Measurements from ENCODE around the gene RERE.
"Not testable (repeated sequence)": the region's sequence is repeated elsewhere in the genome, so short reads cannot be mapped to it uniquely, and the experiment has no call there.

The RERE gene

DNA sequence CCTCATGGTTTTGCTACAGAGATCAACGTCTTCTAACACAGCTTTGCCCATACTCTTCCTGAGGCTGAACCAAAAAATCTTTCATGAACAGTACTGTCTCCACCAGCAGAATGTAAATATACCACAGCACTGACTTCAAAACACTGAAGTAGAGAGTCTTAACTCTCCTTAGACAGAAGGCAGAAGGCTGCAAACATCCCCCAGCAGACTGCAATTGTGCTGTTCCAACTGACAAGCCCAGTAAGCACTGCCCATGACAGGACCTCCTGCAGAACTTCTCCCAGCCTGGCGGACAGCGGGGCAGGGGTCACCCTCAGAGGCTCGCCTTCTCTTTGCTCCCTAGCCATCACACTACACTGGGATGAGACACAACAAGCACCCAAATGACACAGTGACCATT lies 218.7 kb downstream of the RERE start:
- DNase-seq: no peak

DNA sequence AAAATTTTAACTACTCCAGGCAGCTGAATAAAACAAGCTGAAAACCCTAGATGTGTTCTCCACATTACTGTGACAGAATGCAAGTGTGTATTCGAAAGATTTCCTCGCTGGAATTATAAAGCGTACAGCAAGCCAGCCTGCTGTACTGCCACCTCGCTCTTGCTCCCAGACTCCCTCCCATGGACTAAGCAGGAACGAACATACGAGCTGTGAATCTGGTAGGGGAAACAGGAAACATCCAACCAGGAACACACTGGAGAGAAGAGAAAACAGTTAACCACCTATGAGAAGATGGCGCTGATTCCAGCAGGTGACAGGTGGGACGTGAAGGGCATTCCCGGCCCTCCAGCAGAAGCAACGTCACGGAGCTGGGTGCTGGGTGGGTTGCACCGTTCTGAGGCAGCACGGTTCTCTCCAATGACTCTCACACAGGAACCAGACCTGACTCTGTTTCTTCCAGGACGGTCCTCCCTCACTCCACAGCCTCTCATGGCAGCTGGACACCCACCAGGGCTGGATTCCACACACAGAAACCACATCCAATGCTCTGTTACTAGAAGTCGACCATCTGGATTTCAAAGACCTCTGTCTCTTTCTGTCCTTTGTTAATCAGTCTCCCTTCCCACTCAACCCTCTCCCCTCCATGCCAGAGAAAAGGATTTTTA lies 219.2 kb downstream of the RERE start:
- DNase-seq: no peak

- no peak for DNase-seq
These were observed 220.0 kb downstream of the RERE start for GRCh38 chr1:8597455-8597854.

- DNase-seq: no peak
These were observed 221.5 kb downstream of the RERE start for GRCh38 chr1:8595941-8596340.

DNA sequence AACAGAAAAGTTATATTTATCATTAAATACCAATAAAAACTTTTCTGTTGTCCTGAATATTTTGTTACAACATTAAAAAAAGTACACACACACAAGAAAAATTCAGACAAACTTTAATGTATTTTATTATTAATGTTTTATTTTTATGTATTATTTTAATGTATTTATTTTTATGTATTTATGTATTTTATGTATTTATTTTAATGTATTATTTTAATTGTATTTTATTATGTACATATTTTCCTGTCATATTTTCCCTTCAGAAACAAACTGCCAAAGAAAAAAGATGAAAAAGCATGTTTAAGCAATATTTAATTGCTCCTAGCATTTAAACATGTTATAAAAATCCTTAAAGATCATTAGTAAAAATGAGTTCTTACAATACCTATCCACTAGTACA lies 222.1 kb downstream of the RERE start:
- DNase-seq: no peak

DNA sequence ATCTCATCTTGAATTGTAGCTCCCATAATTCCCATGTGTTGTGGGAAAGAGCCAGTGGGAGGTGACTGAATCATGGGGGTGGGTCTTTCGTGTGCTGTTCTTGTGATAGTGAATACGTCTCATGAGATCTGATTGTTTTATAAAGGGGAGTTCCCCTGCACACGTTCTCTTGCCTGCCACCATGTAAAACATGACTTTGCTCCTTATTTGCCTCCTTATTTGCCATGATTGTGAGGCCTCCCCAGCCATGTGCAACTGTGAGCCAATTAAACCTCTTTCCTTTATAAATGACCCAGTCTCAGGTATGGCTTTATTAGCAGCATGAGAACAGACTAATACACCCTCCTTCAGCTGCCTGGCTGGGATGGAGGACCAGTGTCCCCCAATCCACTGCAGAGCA lies 224.1 kb downstream of the RERE start:
- not testable (repeated sequence) for DNase-seq

DNA sequence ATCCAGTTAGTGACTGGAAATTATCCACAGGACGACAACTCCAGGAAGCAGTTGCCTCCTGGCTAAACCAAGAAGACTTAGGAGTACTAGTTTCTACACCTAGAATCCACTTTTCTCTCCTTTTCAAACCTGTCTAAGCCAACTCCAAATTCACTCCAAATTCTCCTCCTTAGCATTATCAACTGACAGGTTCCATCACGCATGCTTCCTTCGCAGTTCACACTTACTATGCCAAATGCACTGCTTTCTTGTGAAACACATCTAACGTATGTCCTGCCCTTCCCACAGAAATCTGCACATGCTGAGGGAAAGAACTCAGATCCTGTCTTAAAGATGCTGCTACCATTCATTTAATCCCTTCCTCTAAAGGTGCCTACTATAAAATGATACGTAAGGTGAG lies 225.9 kb downstream of the RERE start:
- no peak for DNase-seq

DNA sequence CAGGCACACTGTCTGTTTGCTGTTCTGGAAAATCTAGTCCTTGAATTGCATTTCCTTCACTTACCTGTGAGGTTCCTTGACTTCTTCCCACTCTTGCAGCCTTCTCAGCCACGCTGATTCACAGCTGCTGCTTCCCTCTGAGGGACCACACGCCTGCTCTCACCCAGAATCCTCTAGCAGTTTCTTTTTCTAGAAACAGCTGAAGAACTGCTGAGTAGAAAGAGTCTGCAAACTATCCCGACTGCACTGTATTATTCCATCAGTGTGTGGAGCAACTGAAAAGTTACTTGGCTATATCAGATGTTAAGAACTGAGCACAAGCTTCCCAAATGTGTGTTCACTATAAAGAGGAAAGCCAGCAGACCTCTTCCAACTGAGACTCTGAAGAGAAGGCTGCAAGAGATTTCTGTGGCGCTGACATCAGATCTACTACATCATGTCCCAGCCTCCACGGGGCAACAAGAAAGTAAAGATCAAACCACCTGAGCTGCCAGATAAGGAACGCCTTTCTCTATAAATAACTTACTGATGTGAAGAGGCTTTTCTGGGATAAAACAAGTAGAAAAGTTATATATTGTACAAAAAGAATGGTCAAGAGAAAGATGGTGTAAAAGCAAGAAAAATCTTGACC lies 226.6 kb downstream of the RERE start:
- no peak for DNase-seq

GRCh38 chr1:8589571-8589970 lies 227.9 kb downstream of the RERE start:
- no peak for DNase-seq

DNA sequence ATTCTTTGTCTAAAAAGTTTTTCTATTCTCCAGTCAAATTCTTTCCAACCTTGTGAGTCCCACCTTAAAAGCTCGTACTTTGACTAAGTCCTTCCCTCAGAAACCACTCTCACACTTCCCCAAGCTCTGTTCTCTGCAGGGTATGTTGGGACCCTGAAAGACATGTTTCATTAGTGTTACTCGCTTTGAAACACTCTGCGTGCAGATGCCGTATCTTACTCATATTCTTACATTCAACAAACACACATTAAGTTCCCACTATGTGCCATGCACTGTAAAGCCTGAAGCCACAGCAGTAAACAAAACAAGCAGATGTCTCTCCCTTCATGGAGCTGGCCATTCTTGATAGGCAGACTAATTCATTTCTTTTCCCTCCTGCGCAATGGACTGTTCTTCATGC lies 229.7 kb downstream of the RERE start:
- no peak for DNase-seq

DNA sequence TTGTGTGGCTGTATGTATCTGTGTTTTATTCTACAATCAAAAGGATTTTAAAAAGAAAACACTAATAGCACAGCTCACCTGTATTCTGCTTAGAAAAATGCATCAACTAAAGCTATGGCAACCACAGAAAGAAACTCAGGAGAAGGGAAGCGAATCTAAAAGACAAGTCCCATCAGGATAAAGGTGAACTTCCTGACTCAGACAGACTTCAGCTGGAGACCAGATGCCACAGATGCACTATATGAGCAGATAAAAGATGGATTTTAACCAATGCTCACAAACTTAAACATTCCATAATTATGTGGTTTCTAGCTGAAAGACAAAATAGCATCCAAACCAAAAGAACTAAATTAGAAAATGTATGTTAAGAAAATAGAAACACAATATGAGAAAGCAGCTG lies 231.0 kb downstream of the RERE start:
- no peak for DNase-seq

DNA sequence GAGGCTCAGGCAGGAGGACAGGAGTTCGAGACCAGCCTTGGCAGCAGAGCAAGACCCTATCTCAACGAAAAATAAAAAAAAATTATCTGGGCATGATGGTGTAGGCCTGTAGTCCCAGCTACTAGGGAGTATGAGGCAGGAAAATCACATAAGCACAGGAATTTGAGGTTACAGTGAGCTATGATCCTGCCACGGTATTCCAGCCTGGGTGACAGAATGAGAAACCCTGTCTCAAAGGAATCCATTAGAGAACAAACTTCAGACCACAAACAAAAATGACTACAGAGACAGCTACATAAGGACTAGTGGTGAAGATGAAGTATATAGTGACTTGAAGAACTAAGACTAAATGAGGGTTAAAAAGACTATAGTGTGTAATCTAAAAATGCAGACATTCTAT lies 233.1 kb downstream of the RERE start:
- DNase-seq: no peak

DNA sequence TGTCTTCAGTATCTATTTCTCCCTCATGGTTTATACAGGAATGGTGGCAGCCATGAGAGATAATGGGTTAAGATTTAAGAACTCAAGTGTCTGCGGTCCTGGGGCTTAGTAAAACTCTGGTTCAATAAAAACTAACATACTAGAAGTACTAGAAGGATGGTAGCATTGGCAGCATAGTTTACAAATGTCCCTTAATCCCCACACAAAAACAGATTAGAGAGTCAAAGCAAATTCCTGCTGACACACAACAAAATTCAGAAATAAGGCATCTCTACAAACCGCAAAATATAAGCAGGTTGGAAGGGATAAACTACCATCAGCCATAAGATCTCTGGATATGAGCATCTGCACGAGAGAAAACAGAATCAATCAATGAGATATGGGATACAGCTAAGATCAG lies 234.4 kb downstream of the RERE start:
- DNase-seq: no peak

DNA sequence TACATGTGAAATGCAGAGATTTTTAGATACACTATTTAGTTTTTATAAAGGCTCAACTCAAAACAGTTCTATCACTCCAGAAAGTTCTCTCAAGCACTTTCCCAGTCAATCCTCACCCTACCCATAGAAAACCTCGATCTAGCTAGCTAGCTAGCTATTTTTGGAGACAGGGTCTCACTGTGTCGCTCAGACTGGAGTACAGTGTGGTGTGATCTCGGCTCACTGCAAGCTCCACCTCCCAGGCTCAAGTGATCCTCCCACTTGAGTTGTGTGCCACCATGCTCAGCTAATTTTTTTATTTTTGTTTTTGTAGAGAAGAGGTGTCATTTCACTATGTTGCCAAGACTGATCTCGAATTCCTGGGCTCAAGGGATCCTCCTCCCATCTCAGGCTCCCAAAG lies 236.9 kb downstream of the RERE start:
- no peak for DNase-seq

GRCh38 chr1:8578936-8579335 lies 238.5 kb downstream of the RERE start:
- DNase-seq: no peak

DNA sequence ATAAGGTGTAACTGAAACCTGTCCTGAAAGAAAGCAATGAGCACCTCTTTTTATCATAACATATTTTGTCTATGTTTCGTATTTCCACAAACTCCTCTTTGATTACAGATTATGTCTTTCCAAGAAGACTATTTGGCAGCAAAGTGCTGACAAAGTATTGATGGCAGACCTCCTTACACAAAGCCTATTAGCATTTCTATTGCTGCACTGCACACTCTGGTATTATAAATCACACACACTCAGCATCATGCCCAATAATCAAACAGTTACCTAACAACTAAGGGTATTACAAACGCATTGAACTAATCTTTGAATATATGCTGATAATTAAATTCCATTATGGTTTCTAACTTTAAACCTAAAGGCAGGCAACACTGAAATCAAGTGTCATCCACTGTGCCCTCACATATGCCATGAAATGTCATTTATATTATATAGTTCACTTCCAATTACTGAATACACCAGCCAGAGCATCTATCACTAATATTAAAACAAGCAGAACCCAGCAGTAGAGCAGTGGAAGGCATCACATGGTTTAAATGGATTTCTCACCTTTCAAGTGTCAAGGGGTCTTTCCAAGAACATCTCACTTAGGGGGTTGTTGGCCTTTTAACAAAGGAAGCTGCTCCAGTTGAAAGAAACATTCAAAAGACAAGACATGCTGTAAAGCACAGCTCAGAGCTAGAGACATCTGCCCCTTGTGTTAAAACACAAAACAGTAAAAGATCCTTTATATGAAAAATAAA lies 239.1 kb downstream of the RERE start:
- no peak for DNase-seq

DNA sequence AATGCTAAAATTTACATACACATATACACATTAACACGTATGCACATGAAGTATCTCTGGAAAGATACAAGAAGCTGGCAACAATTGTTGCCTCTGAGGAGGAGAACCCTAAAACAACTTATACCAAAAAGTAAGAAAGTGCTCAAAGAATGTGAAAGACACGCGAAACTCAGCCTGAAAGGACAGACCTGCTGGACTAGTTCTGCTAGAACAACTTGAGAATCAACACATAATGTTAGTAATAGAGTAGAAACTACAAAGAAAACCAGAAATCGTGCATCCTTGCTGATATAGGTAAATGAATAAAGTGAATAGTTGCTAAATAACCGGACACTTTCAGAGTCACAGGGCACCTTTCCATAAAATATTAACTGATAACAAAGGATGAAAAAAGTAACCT lies 242.5 kb downstream of the RERE start:
- DNase-seq: no peak

GRCh38 chr1:8572106-8572505 lies 245.3 kb downstream of the RERE start:
- DNase-seq: no peak

- peak in 1 of 2 experiments; percentile 17 for DNase-seq
These were observed 246.0 kb downstream of the RERE start for GRCh38 chr1:8571200-8571984.

- DNase-seq: no peak
These were observed 247.0 kb downstream of the RERE start for GRCh38 chr1:8570465-8570864.

DNA sequence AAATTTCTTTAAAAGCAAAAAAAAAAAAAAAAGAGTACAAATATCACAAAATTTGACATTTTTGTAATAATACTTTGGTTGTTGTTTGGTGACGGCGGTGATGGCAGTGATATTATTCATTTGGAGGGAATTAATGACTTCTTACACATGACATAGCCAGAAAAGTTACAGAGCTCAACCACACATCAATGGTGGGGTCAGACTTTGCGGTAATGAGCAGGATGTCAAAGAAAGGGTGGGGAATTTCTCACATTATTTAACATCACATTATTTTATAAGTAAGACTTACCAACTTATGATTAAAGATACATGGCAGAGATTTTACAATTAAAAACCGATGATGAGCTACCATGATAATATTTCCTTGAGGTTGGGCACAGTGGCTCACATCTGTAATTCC lies 248.2 kb downstream of the RERE start:
- DNase-seq: no peak

GRCh38 chr1:8568837-8569236 lies 248.6 kb downstream of the RERE start:
- no peak for DNase-seq

- no peak for DNase-seq
These were observed 250.3 kb downstream of the RERE start for GRCh38 chr1:8567146-8567545.

GRCh38 chr1:8565802-8566201 lies 251.6 kb downstream of the RERE start:
- DNase-seq: no peak

Data from AML-193 (cell line).